ENCODE results near the gene RGS18. TPM values are rescaled to one million over a fixed set of nuclear protein-coding genes. Genes with fewer than 3 reads are reported as not detected.
A peak's percentile ranks its signal among the peaks of the same experiment; 100 is the strongest.

The RGS18 gene
- total RNA-seq, 1 experiment from 2014 or later, result not detected

DNA sequence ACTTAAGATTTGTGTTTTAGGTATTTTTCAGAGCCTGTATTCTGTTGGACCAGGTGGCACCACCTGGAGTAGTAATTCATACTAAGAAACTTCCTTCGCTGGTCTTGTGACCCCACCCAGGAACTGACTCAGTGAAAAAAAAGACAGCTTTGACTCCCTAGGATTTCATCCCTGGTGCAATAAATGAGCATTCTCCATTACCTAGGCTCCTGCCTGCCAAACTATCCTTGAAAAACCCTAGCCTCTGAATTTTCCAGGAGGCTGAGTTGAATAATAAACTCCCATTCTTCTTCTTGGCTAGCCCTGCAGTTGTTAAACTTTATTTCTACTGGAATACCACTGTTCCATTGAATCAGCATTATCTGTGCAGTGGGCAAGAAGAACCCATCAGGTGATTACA lies 10.6 kb upstream of the RGS18 start:
- no peak overlapping the region for H2BK12ac ChIP-seq (ENCODE audit: insufficient read length, low read depth, low read length)
- Mint-ChIP-seq H3K4me3 (no peak overlapping the region), H3K9me3 (no peaks in the 10 kb centered on the region; a peak in 1 of 5 replicates), H3K4me1 (peaks cover 10 to 11% of the 10 kb centered on the region in 2 experiments), H3K27me3 (ENCODE audit: low read depth) (no peaks in the 10 kb centered on the region), H3K27ac (0 out of 7 replicates have a peak overlapping the region, but pooled peaks of 1 of the 3 experiments have one; percentile 34), H3K36me3 (ENCODE audit: insufficient read depth in 1 of 3, low read depth in 3 of 3) (no peaks in the 10 kb centered on the region)
- H3K4ac ChIP-seq (ENCODE audit: low read depth, low read length), result no peak overlapping the region
- no peak for DNase-seq
- TF ChIP-seq, protein P1, sequence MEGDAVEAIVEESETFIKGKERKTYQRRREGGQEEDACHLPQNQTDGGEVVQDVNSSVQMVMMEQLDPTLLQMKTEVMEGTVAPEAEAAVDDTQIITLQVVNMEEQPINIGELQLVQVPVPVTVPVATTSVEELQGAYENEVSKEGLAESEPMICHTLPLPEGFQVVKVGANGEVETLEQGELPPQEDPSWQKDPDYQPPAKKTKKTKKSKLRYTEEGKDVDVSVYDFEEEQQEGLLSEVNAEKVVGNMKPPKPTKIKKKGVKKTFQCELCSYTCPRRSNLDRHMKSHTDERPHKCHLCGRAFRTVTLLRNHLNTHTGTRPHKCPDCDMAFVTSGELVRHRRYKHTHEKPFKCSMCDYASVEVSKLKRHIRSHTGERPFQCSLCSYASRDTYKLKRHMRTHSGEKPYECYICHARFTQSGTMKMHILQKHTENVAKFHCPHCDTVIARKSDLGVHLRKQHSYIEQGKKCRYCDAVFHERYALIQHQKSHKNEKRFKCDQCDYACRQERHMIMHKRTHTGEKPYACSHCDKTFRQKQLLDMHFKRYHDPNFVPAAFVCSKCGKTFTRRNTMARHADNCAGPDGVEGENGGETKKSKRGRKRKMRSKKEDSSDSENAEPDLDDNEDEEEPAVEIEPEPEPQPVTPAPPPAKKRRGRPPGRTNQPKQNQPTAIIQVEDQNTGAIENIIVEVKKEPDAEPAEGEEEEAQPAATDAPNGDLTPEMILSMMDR (conservative IDR thresholded peaks at IDR 0.05), result no peak
- H3K9me3 ChIP-seq (ENCODE audit: control insufficient read depth, low read depth, low read length), result no peaks in the 10 kb centered on the region
- no peak overlapping the region for H3K27ac ChIP-seq (ENCODE audit: insufficient read length, low read depth, low read length)
- H3K79me2 ChIP-seq (ENCODE audit: insufficient read depth, low read length), result no peaks in the 10 kb centered on the region
- H4K20me1 ChIP-seq (ENCODE audit: control insufficient read depth, insufficient read depth, insufficient read length), result no peaks in the 10 kb centered on the region
- H2BK120ac ChIP-seq (ENCODE audit: low read depth, low read length, poor library complexity, severe bottlenecking), result no peak overlapping the region
- no peak overlapping the region for H2AFZ ChIP-seq (ENCODE audit: low read length)
- H4K5ac ChIP-seq (ENCODE audit: insufficient read length, low read depth, low read length), result no peak overlapping the region
- no peak overlapping the region for H3K9ac ChIP-seq (ENCODE audit: extremely low read depth, insufficient read length, low read length)
- no peak overlapping the region for H2AK5ac ChIP-seq (ENCODE audit: insufficient read length, low read length)
- H3K4me1 ChIP-seq (ENCODE audit: insufficient read depth, low read length), result no peaks in the 10 kb centered on the region; the same call in 1 of the 2 replicates
- no peak overlapping the region for H4K91ac ChIP-seq (ENCODE audit: insufficient read length, low read depth, low read length)
- no peak overlapping the region for H3T11ph ChIP-seq (ENCODE audit: low read length)
- H2BK5ac ChIP-seq (ENCODE audit: insufficient read length, low read length), result no peak overlapping the region
- H3K18ac ChIP-seq (ENCODE audit: insufficient read length, low read depth, low read length), result no peak overlapping the region
- no peak overlapping the region for H2BK15ac ChIP-seq (ENCODE audit: low read depth, low read length)
- no peak overlapping the region for H3K14ac ChIP-seq (ENCODE audit: insufficient read depth, low read length)
- no peaks in the 10 kb centered on the region for H3K23me2 ChIP-seq (ENCODE audit: insufficient read length, low read depth, low read length, poor library complexity, severe bottlenecking)
- H3K79me1 ChIP-seq (ENCODE audit: insufficient read depth, low read depth, low read length, poor library complexity, severe bottlenecking), result no peaks in the 10 kb centered on the region
- no peak overlapping the region for H3K56ac ChIP-seq (ENCODE audit: insufficient read length, low read depth, low read length)
- WGBS (ENCODE audit: extremely low coverage, insufficient read length, low lambda C conversion rate), result no CpG with 5 or more reads among the region's 1 CpG
- H2BK20ac ChIP-seq (ENCODE audit: low read depth, low read length, poor library complexity, severe bottlenecking), result no peak overlapping the region
- H4K8ac ChIP-seq (replicated peaks; ENCODE audit: insufficient read length, low read depth, low read length), result no peak overlapping the region
- H3K23ac ChIP-seq (ENCODE audit: insufficient read length, low read depth, low read length), result no peak overlapping the region
- H3K4me2 ChIP-seq (ENCODE audit: insufficient read depth, insufficient read length, low read length), result no peak overlapping the region
- no peaks in the 10 kb centered on the region for H3K27me3 ChIP-seq (ENCODE audit: insufficient read depth, low read length)

All from H9 (cell line).